Suprapubic skin (tissue), 4 donors: ENCODE data around the gene REEP6.

Source experiments
- EP300 ChIP-seq: sonication (generic); formaldehyde crosslinking; IDR thresholded peaks from one replicate; pipeline ENCODE4 v1.6.1; 2017; ENCODE audit warnings: antibody characterized with exemption
- POLR2A ChIP-seq, 2 donors: fragments of 450-650 bp; IDR thresholded peaks; one replicate each; pipeline ENCODE4 v1.6.1; 2017; ENCODE audit warnings: antibody characterized with exemption in 2 of 2, mild to moderate bottlenecking in 2 of 2, moderate library complexity in 2 of 2
- POLR2AphosphoS5 ChIP-seq, 3 donors: sonication (generic); formaldehyde crosslinking; IDR thresholded peaks; one replicate each; pipeline ENCODE4 v1.6.1; 2017; ENCODE audit warnings: antibody characterized with exemption in 3 of 3
- TF ChIP-seq, protein P1 (sequence below), 2 donors: fragments of 200-600 bp in 1 of 2; fragments of 450-650 bp in 1 of 2; sonication (generic) in 1 of 2; IDR thresholded peaks; one replicate each; pipeline ENCODE4 v1.5.1; 2016 to 2019; ENCODE audit warnings: antibody characterized with exemption in 2 of 2, mild to moderate bottlenecking in 1 of 2, moderate library complexity in 1 of 2

DNA sequence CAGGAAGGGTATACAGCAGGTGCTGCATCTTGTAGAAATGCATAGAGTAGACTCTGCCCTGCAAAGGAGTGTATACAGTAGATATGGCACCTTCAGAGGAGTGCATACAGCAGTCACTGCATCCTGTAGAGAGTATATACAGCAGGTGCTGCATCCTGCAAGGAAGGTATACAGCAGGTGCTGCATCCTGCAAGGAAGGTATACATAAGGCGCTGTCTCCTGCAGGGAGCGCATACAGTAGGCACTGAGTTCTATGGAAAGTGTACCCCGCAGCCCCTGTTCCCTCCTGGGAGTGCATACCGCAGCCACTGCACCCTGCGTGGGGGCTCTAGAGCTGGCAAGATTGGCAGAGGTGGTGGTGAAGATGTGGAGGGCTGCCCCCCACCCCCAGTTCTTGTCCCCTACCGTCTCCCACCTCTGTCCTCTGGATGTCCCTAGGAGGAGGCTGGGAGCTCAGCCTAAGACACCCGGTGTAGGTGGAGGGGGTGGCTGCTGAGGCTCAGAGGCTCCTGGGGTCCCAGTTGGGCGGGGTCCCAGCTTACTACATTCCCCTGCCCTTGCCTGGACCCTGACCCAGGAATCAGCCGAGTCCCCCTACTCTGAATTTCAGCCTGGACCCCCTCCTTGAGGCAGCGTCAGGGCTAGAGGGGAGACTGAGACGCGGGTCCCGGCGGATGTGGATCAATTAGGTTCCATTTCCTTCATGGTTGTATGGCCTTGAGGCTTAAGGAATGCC is 24.2 kb downstream of the REEP6 start:
- TF ChIP-seq, protein P1, sequence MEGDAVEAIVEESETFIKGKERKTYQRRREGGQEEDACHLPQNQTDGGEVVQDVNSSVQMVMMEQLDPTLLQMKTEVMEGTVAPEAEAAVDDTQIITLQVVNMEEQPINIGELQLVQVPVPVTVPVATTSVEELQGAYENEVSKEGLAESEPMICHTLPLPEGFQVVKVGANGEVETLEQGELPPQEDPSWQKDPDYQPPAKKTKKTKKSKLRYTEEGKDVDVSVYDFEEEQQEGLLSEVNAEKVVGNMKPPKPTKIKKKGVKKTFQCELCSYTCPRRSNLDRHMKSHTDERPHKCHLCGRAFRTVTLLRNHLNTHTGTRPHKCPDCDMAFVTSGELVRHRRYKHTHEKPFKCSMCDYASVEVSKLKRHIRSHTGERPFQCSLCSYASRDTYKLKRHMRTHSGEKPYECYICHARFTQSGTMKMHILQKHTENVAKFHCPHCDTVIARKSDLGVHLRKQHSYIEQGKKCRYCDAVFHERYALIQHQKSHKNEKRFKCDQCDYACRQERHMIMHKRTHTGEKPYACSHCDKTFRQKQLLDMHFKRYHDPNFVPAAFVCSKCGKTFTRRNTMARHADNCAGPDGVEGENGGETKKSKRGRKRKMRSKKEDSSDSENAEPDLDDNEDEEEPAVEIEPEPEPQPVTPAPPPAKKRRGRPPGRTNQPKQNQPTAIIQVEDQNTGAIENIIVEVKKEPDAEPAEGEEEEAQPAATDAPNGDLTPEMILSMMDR (IDR thresholded peaks at IDR 0.05): no peak
- TF ChIP-seq POLR2A (IDR thresholded peaks at IDR 0.05) (no peak), POLR2AphosphoS5 (IDR thresholded peaks at IDR 0.05) (no peak), EP300 (no peak)
